NB4 (cell line): ENCODE results near the gene BCAR3.

Experiments
- DNase-seq: peaks from one replicate; pipeline ENCODE4 v3.0.0; 2010; ENCODE audit warnings: low read depth
- H3K4me3 ChIP-seq: one replicate; pipeline ENCODE4 v1.5.1; 2011; ENCODE audit warnings: mild to moderate bottlenecking, low read depth, low read length, moderate library complexity
- MYC ChIP-seq: IDR thresholded peaks from 2 replicates; pipeline ENCODE4 v1.6.1; 2011; ENCODE audit warnings: low read depth, low read length
- POLR2A ChIP-seq: IDR thresholded peaks from 2 replicates; pipeline ENCODE4 v1.6.1; 2011; ENCODE audit warnings: mild to moderate bottlenecking; ENCODE audit not compliant: insufficient read length; ENCODE audit errors: extremely low read depth
- TF ChIP-seq, protein P1 (sequence below): IDR thresholded peaks from 2 replicates; pipeline ENCODE4 v1.6.1; 2011; ENCODE audit warnings: low read depth, low read length
- TF ChIP-seq, protein P2 (sequence below): IDR thresholded peaks from one replicate; pipeline ENCODE4 v1.5.1; 2012; ENCODE audit warnings: low read depth, low read length

BCAR3 gene

DNA sequence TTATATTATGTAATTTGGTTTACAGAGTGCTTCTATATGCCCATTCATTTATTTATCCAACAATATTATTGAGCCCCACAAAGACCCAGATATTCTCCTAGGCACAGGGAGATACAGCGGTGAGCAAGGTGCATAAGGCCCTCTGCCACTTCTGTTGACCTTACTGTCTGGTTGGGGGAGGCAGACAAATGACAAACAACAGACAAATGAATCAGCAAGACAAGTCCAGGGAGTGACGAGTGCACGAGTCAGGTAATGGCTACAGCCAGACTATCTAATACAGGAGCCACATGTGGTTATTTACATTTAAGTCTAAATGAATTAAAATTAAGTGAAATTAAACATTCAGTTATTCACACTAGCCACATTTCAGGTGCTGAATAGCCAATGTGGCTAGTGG is 22.0 kb upstream of the BCAR3 start:
- TF ChIP-seq MYC (no peak), POLR2A (no peak)
- TF ChIP-seq, protein P1, sequence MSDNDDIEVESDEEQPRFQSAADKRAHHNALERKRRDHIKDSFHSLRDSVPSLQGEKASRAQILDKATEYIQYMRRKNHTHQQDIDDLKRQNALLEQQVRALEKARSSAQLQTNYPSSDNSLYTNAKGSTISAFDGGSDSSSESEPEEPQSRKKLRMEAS, result no peak
- TF ChIP-seq, protein P2, sequence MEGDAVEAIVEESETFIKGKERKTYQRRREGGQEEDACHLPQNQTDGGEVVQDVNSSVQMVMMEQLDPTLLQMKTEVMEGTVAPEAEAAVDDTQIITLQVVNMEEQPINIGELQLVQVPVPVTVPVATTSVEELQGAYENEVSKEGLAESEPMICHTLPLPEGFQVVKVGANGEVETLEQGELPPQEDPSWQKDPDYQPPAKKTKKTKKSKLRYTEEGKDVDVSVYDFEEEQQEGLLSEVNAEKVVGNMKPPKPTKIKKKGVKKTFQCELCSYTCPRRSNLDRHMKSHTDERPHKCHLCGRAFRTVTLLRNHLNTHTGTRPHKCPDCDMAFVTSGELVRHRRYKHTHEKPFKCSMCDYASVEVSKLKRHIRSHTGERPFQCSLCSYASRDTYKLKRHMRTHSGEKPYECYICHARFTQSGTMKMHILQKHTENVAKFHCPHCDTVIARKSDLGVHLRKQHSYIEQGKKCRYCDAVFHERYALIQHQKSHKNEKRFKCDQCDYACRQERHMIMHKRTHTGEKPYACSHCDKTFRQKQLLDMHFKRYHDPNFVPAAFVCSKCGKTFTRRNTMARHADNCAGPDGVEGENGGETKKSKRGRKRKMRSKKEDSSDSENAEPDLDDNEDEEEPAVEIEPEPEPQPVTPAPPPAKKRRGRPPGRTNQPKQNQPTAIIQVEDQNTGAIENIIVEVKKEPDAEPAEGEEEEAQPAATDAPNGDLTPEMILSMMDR, result no peak
- no peak overlapping the region for H3K4me3 ChIP-seq
- DNase-seq, result no peak

DNA sequence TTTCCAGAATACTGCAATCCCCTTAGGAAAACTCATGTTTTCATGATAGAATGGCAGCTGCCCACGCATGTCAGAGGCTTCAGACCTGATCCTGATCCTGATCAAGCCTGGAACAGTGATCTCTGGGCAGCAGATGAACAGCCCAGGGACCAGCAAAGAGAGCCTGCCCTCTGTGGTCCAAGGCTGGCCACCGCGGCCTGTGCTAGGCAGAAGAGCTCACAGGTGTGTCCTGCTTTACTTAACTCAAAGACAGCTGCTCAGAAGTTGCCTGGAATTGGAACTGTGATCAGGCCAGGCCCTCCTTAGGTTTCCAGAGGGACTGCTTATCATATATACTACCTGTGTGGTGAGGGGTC is 21.2 kb upstream of the BCAR3 start:
- no peak for DNase-seq
- no peak overlapping the region for H3K4me3 ChIP-seq

DNA sequence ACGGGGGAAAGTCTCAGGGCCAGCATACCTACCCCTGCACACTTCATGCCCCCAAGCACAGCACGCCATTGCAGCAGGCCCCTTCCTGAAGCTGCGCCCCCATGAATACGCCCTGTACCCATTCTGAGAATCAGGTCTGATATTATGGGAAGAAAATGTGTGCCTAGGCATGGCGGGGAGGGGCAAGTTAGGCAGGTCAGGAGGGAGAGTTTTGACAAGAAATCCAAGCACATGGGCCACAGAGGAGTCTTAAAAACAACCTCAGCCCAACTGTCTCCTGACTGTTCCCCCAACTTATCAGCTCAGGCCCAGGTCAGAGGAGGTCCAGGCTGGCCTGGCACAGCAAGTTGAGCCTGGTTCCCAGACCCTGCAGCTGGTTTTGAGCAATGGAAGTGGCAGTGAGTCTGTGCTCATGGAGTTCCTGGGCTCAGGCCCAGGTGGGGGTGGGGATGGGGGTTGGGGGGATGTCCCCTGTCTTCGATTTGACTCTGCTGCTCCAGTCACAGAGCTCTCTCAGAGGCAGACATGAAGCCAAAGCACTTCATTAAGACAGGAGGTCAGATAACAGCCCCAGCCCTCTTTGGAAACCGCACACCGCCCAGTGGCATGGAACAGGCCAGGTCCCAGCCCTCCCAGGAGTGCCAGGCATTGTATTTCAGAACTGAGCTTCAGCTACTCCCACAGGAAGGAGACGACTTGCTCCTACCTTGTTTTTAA is 20.6 kb upstream of the BCAR3 start:
- TF ChIP-seq, protein P1, result no peak
- TF ChIP-seq, protein P2, result no peak
- TF ChIP-seq MYC (no peak), POLR2A (no peak)
- H3K4me3 ChIP-seq, result no peak overlapping the region
- no peak for DNase-seq

More for the DNA sequence above, 21.2 kb upstream of the BCAR3 start:
- TF ChIP-seq, protein P1, result no peak
- TF ChIP-seq POLR2A (no peak), MYC (no peak)
- TF ChIP-seq, protein P2, result no peak

DNA sequence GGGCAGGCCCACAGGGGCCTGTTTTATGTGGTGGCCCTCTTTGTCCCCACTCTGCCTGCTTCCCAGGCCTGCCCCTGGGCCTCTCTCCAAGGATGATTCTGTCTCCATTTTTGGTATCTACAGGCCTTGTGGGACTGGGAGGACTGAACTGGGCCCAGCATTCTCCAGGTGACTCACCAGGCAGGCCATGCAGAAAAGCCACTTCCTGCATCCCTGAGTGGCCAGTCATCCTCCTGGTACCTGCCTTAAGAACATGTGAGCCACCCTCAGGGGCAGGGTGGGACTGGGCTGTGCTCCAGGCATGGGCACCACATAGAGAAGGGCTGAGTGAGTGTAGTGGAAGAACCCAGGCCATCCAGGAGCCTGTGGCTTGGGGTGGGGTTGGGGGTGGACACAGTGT is 20.0 kb upstream of the BCAR3 start:
- no peak overlapping the region for H3K4me3 ChIP-seq
- TF ChIP-seq POLR2A (no peak), MYC (no peak)
- TF ChIP-seq, protein P2, result no peak
- TF ChIP-seq, protein P1, result no peak
- DNase-seq, result no peak

DNA sequence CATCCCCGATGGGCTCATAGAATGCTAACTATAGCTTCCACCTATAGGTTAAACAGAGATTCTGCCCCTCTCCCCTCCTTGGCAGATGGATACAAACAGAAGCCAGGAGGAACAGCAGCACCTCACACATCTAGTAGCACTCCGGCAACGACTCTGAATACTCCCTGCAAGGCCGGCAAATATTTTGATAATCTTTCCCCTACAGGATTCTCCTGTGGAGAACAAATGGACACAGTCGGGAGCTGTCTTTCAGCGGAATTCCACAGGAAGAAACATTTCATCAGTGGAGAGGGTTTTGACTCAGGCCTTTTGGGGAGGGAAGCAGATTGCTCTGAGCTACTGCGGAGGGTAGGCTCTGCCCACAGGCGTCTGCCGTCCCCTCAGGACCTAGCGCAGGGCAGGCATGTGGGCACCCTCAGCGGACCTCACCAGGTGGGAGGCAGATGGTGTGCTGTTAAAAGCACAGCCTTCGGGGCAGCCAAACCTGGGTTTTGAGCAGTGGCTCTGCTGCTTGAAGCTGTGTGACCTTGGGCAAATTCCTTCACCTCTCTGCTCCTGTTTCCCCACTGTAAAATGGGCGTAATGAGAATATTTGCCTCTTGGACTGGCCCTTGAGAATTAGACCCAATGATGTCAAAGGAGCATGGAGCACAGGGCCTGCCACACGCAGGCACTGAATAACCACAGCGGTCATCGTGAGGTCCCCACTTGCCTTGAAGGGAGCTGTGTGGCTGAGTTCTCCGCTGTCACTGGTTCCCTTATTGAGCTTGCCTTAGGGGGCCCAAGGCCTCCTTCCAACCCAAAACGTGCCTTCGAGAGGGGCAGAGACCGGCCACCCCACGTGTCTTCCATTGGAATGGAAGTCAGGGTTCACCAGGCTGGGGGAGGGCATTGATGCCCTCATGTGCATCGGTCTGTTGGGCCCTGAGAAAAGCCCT is 19.2 kb upstream of the BCAR3 start:
- H3K4me3 ChIP-seq, result no peak overlapping the region
- no peak for DNase-seq
- TF ChIP-seq, protein P2, result no peak
- no peak for TF ChIP-seq MYC
- no peak for TF ChIP-seq POLR2A
- TF ChIP-seq, protein P1, result no peak
